Chondrocyte (in vitro differentiated cells): ENCODE data around the gene LIMS1. TPM values are rescaled to one million over a fixed set of nuclear protein-coding genes. Genes with fewer than 3 reads are reported as not detected.
"Not testable (repeated sequence)": the region's sequence is repeated elsewhere in the genome, so short reads cannot be mapped to it uniquely, and the experiment has no call there.

Source experiments
- DNase-seq: peaks from one replicate; pipeline ENCODE4 v3.0.0; 2021; ENCODE audit warnings: mixed read lengths, low spot score
- H3K27ac Mint-ChIP-seq: one replicate; pipeline ENCODE4 v1.8.0; 2021; ENCODE audit warnings: mild to moderate bottlenecking, moderate library complexity, mixed read lengths; ENCODE audit not compliant: unreplicated experiment
- H3K27me3 Mint-ChIP-seq: 2 replicates; pipeline ENCODE4 v1.8.0; 2021; ENCODE audit warnings: low read depth, mixed read lengths
- H3K36me3 Mint-ChIP-seq: 2 replicates; pipeline ENCODE4 v1.8.0; 2021; ENCODE audit warnings: low read depth, mixed read lengths
- H3K4me1 Mint-ChIP-seq: 2 replicates; pipeline ENCODE4 v1.8.0; 2021; ENCODE audit warnings: low read depth, mild to moderate bottlenecking, mixed read lengths
- H3K4me3 Mint-ChIP-seq: one replicate; pipeline ENCODE4 v1.8.0; 2021; ENCODE audit warnings: mild to moderate bottlenecking, moderate library complexity, mixed read lengths; ENCODE audit not compliant: unreplicated experiment
- H3K9me3 Mint-ChIP-seq: 2 replicates; pipeline ENCODE4 v1.8.0; 2021; ENCODE audit warnings: low read depth, mixed read lengths
- CTCF ChIP-seq: fragments of 200-600 bp; sonication (generic); IDR thresholded peaks from 2 replicates; pipeline ENCODE4 v1.5.0; 2021; ENCODE audit warnings: antibody characterized with exemption, mild to moderate bottlenecking, moderate library complexity
- total RNA-seq: library from RNA; stranded (reverse); gene quantifications from 3 replicates; pipeline ENCODE4 v1.2.1, GENCODE V29; 2021

Gene LIMS1
- total RNA-seq, 1 donor from 2014 or later: 145 TPM

GRCh38 chr2:108553209-108553919 is 19.1 kb downstream of the LIMS1 start:
- peaks cover 55% of the 10 kb centered on the region for H3K4me1 Mint-ChIP-seq
- H3K27ac Mint-ChIP-seq: peak overlapping the region; percentile 60
- no peak for DNase-seq
- H3K36me3 Mint-ChIP-seq: no peaks in the 10 kb centered on the region
- no peak for TF ChIP-seq CTCF
- no peaks in the 10 kb centered on the region for H3K27me3 Mint-ChIP-seq
- H3K4me3 Mint-ChIP-seq: no peak overlapping the region
- H3K9me3 Mint-ChIP-seq: no peaks in the 10 kb centered on the region

- Mint-ChIP-seq H3K9me3 (no peaks in the 10 kb centered on the region), H3K27me3 (no peaks in the 10 kb centered on the region), H3K36me3 (no peaks in the 10 kb centered on the region), H3K27ac (peak overlapping the region; percentile 51), H3K4me3 (no peak overlapping the region), H3K4me1 (peaks cover 49% of the 10 kb centered on the region)
- TF ChIP-seq CTCF: no peak
- no peak for DNase-seq
Observed at GRCh38 chr2:108554528-108554927, 20.3 kb downstream of the LIMS1 start.

GRCh38 chr2:108555572-108555971 is 21.3 kb downstream of the LIMS1 start:
- H3K4me1 Mint-ChIP-seq: peaks cover 57% of the 10 kb centered on the region
- H3K36me3 Mint-ChIP-seq: no peaks in the 10 kb centered on the region
- no peak for DNase-seq
- H3K9me3 Mint-ChIP-seq: no peaks in the 10 kb centered on the region
- H3K27ac Mint-ChIP-seq: no peak overlapping the region
- no peaks in the 10 kb centered on the region for H3K27me3 Mint-ChIP-seq
- H3K4me3 Mint-ChIP-seq: no peak overlapping the region
- no peak for TF ChIP-seq CTCF

- H3K9me3 Mint-ChIP-seq, DNase-seq, H3K36me3 Mint-ChIP-seq, H3K4me3 Mint-ChIP-seq, H3K27me3 Mint-ChIP-seq: not testable (repeated sequence)
- peak overlapping the region; percentile 53 for H3K27ac Mint-ChIP-seq
- peaks cover 67% of the 10 kb centered on the region for H3K4me1 Mint-ChIP-seq
Observed at GRCh38 chr2:108556581-108556980, 22.3 kb downstream of the LIMS1 start.

- Mint-ChIP-seq H3K36me3 (peaks cover 7% of the 10 kb centered on the region), H3K4me3 (no peak overlapping the region), H3K27ac (peak overlapping the region; percentile 49), H3K4me1 (peaks cover 62% of the 10 kb centered on the region), H3K27me3 (no peaks in the 10 kb centered on the region), H3K9me3 (peaks cover 6% of the 10 kb centered on the region)
- TF ChIP-seq CTCF: no peak
- DNase-seq: no peak
Observed at GRCh38 chr2:108560241-108560811, 26.1 kb downstream of the LIMS1 start.
